Transverse colon (tissue), 4 donors: ENCODE measurements around the gene AGPS.

ENCODE experiments used
- CTCF ChIP-seq, 5 experiments: fragments of 200-600 bp in 3 of 5; fragments of 450-650 bp in 2 of 5; sonication (generic) in 3 of 5; IDR thresholded peaks; 1 replicate in 2 of 5; 2 replicates in 3 of 5; pipeline ENCODE4 v1.5.1; 2016 to 2017; ENCODE audit warnings: antibody characterized with exemption in 5 of 5, inconsistent platforms in 3 of 5, mild to moderate bottlenecking in 2 of 5, moderate library complexity in 1 of 5
- EP300 ChIP-seq: sonication (generic); formaldehyde crosslinking; IDR thresholded peaks from one replicate; pipeline ENCODE4 v1.6.1; 2017; ENCODE audit warnings: antibody characterized with exemption, low read depth
- POLR2A ChIP-seq: fragments of 450-650 bp; IDR thresholded peaks from one replicate; pipeline ENCODE4 v1.6.1; 2016; ENCODE audit warnings: antibody characterized with exemption, mild to moderate bottlenecking, moderate library complexity
- POLR2AphosphoS5 ChIP-seq, 3 donors: sonication (generic); formaldehyde crosslinking; IDR thresholded peaks; one replicate each; pipeline ENCODE4 v1.6.1; 2016; ENCODE audit warnings: antibody characterized with exemption in 3 of 3

GRCh38 chr2:177484180-177484795, 91.7 kb downstream of the AGPS start:
- no peak for TF ChIP-seq POLR2AphosphoS5 (IDR thresholded peaks at IDR 0.05)
- no peak for TF ChIP-seq EP300
- no peak for TF ChIP-seq POLR2A
- no peak for TF ChIP-seq CTCF (IDR thresholded peaks at IDR 0.05)
